NCI-H526 treated with DMSO at 0.1 percent for 48 hours (cell line): Measurements from ENCODE around the gene MITF.
A peak's percentile ranks its signal among the peaks of the same experiment; 100 is the strongest.

Source experiments
- DNase-seq: peaks from one replicate; lab custom pipeline; 2025; lab: John Stamatoyannopoulos, UW

Gene MITF

DNA sequence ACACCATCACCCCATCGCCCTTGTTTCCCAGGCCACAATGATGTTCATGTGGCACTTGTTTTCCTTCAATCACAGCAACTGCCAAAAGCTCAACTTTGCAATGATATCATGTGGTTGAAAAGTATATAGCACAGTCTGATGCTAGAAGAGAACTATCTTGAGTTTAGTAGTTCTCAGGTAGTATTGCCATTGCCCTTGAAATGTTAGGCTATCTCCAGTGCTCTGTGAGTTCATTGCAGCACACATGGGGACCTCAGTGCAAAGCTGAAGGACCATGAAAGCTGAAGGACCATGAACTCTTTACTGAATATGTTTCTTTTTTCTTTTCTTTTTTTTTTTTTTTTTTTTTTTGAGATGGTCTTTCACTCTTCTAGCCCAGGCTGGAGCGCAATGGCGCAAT lies 224.4 kb downstream of the MITF start:
- no peak for DNase-seq

DNA sequence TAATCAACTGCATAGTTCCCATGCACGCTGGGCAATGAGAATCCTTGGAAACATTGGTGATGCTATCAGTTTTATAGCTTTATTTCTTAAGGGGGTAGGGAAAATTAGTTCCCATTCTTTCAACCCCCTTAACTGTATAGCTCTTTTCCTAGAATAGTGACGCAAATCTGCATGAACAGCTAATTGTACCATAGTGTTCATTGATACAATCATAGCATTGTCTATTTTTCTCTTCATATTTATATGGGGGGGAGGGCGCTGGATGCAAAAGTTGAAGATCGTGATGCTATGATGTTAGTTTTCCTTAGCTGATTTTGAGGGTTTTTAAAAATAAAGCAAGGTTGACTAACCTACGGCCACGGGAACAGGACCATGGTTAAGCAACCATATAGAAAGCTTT lies 227.9 kb downstream of the MITF start:
- no peak for DNase-seq

DNA sequence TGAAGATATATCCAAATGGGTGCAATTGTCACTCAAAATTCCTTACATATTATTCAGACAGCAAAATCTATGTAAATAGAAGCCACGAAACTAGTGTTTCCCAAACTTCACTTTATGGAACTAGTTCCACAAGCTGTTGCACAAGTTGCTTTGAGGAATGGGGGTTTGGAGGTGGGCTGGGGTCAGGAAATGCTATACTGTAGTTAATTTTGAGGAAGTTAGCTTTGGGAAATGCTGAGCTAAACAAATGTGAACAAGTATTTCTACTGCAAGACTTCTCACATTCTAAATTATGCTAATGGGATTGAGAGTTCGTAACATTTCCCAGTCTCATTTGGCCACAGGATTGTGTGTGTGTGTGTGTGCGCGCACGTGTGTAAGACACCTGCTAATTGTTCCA lies 231.6 kb downstream of the MITF start:
- no peak for DNase-seq

DNA sequence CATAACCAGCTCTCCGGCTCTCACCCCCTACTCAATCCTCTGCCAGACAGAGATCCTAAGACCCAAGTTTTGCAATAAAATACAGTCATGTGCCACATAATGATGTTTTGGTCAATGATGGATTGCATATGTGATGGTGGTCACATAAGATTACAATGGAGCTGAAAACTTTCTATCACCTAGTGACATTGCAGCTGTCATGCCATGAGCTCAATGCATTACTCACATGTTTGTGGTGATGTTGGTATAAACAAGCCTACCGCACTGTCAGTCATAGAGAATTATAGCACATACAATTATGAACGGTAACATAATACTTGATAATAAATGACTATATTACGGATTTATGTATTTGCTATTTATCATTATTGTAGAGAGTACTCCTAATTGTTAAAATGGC lies 233.4 kb downstream of the MITF start:
- DNase-seq, result no peak

DNA sequence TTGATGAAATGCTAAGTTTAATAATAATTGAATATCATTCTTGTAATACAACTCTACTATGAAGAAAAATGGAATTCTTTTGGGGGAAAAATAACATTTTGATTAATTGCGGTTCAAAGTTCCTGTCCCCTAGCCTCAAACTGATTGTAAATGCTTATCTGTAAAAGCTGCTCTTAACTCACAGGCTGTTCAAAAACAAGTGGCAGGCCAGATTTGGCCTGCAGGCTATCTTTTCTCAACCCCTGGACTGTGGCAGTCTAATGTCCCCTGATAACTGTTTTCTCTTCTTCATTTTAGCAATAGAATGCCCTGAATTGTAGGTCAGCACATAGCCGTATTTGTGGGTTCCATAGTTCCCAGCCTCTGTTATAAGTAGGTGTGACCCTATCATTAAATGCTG lies 236.8 kb downstream of the MITF start:
- DNase-seq, result no peak

DNA sequence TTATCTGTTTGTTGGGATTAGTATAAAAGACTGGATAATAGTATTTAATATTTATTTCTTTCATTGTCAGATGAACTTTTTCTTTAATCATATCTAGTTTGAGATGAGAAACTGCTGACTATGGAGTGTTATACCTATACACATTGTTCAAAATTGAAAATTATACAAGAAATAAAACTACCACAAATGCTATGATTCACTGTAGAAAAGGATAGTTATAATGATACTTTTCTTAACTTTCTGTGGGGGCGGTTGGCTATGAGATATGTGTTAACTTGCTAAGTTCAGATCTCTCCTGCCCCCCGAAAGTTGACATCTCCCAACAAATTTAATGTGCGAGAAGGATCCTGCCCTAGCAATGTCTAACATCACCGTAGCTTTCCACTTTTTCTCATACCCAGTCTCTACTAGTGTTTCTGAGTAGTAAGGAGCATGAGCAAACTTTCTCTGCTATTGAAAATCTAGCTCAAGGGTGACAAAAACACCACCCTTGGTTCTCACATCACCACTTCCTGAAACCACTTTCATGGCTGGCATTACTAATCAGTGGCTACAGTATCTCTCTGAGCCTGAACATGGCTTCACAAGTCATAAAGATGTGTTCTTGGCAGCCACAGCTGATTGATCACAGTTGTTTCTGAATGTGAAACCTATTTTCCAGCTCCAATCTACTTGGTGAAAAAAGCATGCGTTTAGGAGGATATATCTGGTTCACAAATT lies 244.4 kb downstream of the MITF start:
- DNase-seq, result no peak

DNA sequence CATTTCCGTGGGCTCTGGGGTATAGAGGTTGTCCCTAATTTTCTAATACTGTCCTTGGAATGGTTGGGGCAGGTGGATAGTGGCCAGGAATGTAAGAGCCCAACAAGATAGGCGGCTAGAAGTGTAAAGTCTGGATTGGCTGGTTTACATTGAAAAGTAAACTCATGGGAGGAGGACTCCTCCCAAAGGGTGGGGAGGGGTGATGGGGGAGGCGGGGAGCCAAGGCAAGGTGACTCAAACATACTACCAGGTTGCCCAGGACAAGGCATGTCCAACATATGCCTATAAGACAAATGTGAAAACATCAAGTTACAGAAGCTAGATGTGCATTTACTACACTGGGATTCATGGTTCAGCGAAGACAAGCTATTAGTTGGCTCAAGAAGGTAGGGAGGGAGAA lies 246.0 kb downstream of the MITF start:
- no peak for DNase-seq

DNA sequence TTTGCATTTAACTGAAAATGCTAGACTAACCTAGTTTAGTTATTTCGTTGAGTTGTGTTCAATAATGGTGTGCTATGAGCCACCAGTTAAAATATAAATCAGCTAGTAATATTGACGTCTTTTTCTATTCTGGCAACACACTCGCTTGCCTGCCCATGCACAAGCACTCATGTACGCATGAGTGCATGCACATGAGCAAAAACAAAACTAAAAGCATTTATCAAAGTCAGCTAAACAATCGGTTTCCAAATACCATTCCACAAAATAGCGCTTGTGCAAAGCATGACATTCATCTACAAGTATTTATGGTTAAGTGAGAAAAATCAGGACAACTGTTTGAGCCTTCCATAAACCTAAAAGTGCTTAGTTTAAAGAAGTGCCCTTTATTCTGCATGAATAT lies 247.2 kb downstream of the MITF start:
- DNase-seq, result no peak

DNA sequence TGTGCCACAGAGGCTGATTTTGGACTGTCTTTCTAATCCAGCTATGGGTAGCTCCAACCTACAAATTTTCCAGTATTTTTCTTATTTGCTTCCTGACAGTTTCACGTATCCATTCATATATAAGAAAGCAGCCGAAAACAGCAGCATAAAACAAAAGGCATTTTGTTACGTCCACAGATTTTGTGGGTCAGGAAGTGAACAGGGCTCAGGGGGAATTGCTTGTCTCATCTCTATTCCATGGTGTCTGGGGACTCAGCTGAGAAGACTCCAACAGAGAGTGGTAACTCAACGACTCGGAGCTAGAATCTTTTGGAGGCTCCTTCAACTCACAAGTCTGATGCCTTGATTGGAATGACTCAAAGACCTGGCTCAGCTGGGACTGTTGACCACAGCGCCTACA lies 248.6 kb downstream of the MITF start:
- DNase-seq, result no peak

DNA sequence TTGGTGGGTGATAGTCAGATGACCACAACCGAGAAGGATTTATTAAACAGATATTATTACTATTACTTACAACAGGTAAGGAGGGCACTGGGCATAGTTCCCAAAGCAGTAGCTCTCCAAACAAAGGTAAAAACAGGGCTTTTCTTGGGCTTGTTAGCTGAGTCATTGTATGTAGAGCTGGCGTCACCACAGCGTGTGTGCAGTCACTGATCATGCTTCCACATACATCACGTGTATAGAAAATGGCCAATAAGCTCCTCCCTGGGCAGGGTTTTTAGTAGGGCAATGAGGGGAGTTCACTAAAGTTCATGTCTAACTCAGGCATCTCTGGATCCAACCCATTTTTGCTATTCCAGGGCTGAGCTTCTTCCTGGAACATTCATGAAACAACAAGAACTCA lies 254.5 kb downstream of the MITF start:
- DNase-seq, result no peak

DNA sequence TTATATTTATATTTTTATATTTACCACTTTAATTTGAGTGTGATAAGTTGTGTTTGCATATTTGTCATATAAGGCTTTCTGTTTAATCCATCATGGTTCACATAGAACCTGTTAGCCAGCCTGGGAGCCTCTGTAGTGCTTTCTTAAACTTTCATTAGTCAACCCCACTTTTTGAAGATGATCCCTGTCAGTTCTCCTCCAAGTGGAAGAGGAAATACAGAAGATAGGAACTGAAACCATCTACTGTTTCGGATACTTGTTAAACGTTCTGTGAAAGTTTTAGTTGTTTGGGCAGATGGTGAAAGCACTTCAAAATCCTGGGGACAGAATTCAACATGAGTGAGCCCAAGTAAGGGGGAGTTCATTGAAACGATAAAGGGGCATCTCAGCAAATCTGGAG lies 255.7 kb downstream of the MITF start:
- DNase-seq, result no peak

DNA sequence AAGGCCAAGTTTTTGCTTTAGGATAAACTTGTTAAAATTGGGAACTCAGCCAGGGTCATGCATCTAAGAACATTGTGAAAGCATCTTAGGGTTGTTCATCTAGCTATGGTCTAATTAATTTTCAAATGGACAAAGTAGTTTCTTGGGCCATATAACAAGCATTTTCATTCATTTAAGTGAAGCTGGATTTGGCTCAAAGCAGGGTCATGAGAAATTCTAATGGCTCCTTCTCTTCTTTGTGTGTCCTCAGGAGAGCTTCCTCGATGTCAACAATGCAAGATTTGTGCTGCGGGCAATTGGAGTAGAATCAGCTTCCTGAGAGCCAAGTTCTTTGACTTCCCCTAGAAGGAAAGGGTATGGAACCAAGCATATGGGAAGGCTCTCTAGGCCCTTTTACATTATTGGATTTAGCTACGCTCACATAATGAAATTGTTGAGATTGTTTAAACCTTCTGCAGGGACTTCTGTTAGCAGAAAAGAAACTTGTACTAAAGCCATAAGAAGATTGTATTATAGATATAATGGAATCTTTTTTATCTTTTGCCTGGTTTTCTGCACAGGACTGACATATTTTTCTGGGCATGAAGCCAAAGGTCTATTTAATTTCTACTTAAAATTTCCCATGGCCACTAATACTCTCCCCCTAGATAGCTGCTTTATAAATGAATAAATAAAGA lies 258.5 kb downstream of the MITF start:
- no peak for DNase-seq

DNA sequence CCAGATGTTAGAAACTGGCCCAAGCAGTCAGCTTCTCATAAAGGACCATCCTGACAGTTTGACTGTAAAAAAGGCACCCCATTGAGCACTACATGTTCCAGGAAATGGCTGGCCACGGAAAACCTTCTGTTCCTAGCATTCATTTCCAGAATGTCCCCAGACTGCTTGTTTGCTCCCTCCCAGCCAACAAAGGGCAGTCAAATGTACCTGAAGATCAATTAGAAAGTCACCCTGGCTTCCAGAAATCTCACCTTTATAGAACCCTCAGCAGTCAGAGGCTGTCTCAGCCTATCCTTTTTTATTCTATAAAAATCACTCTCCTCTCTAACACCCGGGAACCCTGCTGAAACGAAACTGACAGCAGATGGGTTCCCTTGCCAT lies 259.5 kb downstream of the MITF start:
- DNase-seq, result no peak

DNA sequence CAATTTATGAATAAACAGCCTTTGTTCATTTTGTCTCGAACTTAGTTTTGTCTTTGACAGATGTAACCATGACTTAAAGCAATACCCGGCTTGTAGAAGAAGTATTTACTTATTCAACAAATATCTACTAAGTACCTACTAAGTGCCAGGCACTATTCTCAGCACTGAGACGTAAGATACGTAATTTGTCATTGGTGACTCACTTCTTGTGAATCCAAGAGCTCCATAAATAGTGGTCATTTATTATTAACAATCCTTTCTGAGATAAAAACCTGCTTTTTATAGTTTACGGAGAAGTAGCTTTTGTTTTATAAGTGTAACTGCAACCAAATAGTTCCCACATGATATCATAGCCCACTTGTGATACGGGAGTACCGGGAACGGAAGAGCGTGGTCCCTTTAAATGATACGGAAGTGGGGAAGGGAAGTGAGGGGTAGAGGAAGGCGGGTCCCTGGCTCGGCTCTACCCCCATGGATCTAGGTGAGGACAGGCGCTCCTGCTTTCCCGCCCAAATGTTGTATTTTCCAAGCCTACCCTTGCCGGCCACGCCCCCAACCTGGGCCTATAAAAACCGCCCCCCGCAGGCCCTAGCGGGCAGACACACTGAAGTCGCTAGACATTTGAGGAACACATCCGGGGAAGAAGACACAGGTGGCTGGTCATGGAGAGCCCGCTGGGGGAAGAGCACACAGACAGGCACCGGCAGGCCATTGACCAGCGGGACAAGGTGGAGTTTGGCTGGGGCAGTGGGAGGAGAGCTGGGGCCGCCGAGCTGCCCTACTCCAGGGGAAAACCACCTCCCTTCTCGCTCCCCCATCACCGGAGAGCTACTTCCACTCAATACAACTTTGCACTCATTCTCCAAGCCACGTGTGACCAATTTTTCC lies 260.1 kb downstream of the MITF start, which contains the start of gene SAMMSON:
TSS of gene SAMMSON (plus strand) at position 594 of the 888 bp plus-strand sequence.
- peak; percentile 29 for DNase-seq

DNA sequence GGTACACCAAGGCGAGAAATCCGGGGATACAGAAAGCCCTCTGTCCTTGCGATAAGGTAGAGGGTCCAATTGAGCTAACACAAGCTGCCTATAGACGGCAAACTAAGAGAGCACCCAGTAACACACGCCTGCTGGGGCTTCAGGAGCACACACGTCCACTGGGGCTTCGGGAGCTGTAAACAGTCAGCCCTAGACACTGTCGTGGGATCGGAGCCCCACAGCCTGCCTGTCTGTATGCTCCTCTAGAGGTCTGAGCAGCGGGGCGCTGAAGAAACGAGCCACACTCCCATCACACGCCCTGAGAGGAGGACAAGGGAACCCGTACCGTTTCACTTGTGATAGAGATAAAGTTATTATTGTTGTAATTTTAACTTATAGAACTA lies 260.8 kb downstream of the MITF start:
- DNase-seq, result no peak

DNA sequence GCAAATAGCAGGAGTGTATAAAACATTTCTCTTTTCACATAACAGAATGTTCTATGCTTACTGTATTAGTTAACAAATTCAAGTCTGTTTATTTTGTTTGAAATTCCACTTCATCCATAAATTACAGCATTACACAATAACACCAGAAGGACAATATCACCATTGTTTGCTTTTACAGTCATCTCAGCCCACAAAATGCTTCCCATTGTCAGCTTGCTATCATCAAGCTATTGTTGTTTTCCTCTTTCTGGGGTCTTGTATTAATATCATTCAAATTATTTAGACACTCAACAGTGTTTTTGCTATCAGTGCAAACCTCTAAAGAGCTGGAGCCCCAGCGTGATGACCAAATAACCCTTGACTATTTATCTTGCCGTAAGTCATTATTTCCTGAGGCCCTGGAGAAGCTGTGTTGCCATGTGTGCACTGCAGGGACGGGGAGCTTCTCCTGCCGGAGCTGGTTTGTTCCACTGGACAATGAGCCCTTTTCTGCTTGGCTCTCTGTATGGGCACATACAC lies 261.4 kb downstream of the MITF start:
- DNase-seq, result peak; percentile 41

DNA sequence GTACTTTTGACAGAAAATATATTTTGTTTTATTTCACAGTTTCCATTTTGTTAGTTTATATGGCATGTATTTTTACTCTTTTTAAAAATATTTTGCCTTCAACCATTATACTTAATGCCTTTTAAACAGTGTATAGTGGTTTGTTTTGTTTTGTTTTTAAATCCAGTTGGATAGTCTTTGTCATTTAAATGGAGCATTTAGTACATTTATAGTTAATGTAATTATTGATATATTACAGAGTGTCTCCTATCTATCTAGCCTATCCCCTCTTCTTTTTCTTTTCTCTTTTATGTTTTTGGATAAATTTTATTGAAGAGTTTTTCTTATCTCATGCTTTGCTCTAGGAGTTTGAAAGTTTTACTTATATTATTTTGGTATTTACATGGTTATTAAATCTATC lies 263.9 kb downstream of the MITF start:
- DNase-seq, result no peak

DNA sequence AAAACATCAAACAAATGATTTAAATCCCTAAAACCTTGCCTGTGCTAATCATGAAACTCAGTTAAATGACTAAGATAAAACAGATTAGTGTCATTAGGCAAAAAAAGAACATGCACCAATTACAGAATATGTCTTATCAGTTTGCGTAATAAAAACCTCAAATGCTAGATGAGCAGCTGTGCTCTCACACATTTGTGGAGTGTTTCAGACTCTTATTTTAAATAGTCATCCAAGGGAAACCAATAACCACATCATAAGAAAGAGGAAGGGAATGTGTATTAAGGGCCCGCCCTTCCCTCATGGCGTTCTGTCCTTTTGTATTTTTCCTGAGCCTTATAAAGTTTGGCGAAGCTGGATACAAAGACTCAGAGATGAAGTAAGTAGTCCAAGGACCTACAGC lies 266.8 kb downstream of the MITF start:
- no peak for DNase-seq

DNA sequence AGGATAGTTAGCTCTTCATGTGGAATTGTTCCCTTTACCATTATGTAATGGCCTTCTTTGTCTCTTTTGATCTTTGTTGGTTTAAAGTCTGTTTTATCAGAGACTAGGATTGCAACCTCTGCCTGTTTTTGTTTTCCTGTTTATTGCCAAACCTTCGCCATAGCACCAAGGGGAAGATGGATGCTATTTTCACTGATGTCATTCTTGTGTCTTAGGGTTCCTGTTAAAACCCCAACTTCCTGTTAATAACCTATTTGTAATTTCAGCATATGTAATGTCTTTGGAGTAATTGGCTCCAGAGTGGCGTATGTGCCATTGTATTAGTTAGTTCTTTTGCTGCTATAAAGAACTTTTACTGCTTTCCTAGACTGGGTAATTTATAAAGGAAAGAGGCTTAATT lies 271.1 kb downstream of the MITF start:
- DNase-seq, result no peak

DNA sequence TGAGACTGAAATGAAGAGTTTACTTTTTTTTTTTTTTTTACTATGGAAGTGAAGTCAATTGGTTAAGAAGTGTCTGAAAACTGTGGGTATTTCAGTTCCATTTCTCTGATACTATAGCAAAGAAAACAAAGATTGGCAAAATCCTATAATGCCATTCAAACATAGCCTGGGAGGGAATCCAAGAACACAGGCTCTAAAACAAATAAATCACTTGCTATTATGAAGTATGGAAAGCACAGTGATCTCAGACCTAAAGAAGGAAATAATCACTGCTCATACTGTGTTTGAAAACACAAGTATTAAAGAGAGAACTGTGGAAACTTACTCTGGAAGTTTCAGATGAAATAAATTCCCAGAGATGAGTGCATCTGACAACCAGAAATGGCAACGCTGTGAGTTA lies 272.3 kb downstream of the MITF start:
- DNase-seq, result no peak
